HEK293 (cell line): Measurements from ENCODE around the gene PLEKHA5.

Source experiments
- CTCF ChIA-PET: fragments of 350-600 bp; formaldehyde crosslinking; extraction: SDS; loops from one replicate; lab custom pipeline; 2021; ENCODE audit warnings: antibody characterized with exemption; lab: Yijun Ruan, JAX
- POLR2A ChIA-PET: fragments of 300-600 bp; formaldehyde crosslinking; extraction: SDS; loops from one replicate; lab custom pipeline; 2020; ENCODE audit warnings: antibody characterized with exemption, inconsistent platforms; lab: Yijun Ruan, JAX
- H3K27ac ChIP-seq: fragments of 200-500 bp; sonication (Bioruptor generic); 2 replicates; pipeline ENCODE4 v1.5.1; 2014; ENCODE audit warnings: low read depth, low read length, control low read depth, inconsistent platforms; ENCODE audit errors: extremely low read depth
- H3K36me3 ChIP-seq, 2 experiments: fragments of 200-500 bp in 1 of 2; sonication (Bioruptor generic) in 1 of 2; 1 replicate in 1 of 2; 2 replicates in 1 of 2; pipeline ENCODE4 v1.5.1; 2014 to 2017; ENCODE audit warnings: inconsistent platforms in 2 of 2, low read length in 2 of 2; ENCODE audit not compliant: control insufficient read depth in 2 of 2, insufficient read depth in 1 of 2
- H3K4me1 ChIP-seq: fragments of 200-500 bp; sonication (Bioruptor generic); 2 replicates; pipeline ENCODE4 v1.5.1; 2014; ENCODE audit warnings: mild to moderate bottlenecking, low read length, inconsistent platforms; ENCODE audit not compliant: control insufficient read depth, insufficient read depth
- H3K4me3 ChIP-seq: 2 replicates; pipeline ENCODE4 v1.5.1; 2011; ENCODE audit warnings: low read depth, mild to moderate bottlenecking, control low read depth, low read length, moderate library complexity
- H3K9me3 ChIP-seq: fragments of 200-500 bp; sonication (Bioruptor generic); 2 replicates; pipeline ENCODE4 v1.5.1; 2014; ENCODE audit warnings: low read depth, low read length, inconsistent platforms; ENCODE audit not compliant: control insufficient read depth, insufficient read depth
- GFI1B ChIP-seq: fragments of 450-650 bp; formaldehyde crosslinking; IDR thresholded peaks from 2 replicates; pipeline ENCODE4 v1.5.1; 2016; ENCODE audit warnings: missing biosample characterization, missing genetic modification characterization
- KLF7 ChIP-seq: fragments of 450-650 bp; formaldehyde crosslinking; IDR thresholded peaks from 2 replicates; pipeline ENCODE4 v1.5.1; 2016; ENCODE audit warnings: missing biosample characterization, missing genetic modification characterization, borderline replicate concordance
- MYNN ChIP-seq: fragments of 450-650 bp; formaldehyde crosslinking; IDR thresholded peaks from 2 replicates; pipeline ENCODE4 v1.5.1; 2016; ENCODE audit warnings: missing biosample characterization, missing genetic modification characterization, borderline replicate concordance
- MZF1 ChIP-seq: fragments of 450-650 bp; formaldehyde crosslinking; IDR thresholded peaks from 2 replicates; pipeline ENCODE4 v1.5.1; 2017; ENCODE audit warnings: missing biosample characterization, missing genetic modification characterization, borderline replicate concordance
- REPIN1 ChIP-seq: fragments of 450-650 bp; formaldehyde crosslinking; IDR thresholded peaks from 2 replicates; pipeline ENCODE4 v1.5.1; 2017; ENCODE audit warnings: missing biosample characterization, missing genetic modification characterization, low read depth
- SETDB1 ChIP-seq: IDR thresholded peaks from one replicate; pipeline ENCODE4 v1.6.1; 2017; ENCODE audit warnings: mild to moderate bottlenecking, low read length, moderate library complexity, mixed read lengths; ENCODE audit not compliant: insufficient read length
- SP7 ChIP-seq: fragments of 450-650 bp; formaldehyde crosslinking; IDR thresholded peaks from 2 replicates; pipeline ENCODE4 v1.5.1; 2016; ENCODE audit warnings: missing biosample characterization, missing genetic modification characterization
- WT1 ChIP-seq: fragments of 450-650 bp; formaldehyde crosslinking; IDR thresholded peaks from 2 replicates; pipeline ENCODE4 v1.5.1; 2016; ENCODE audit warnings: missing biosample characterization, missing genetic modification characterization
- ZBTB17 ChIP-seq: fragments of 450-650 bp; formaldehyde crosslinking; IDR thresholded peaks from 2 replicates; pipeline ENCODE4 v1.5.1; 2016; ENCODE audit warnings: missing biosample characterization, missing genetic modification characterization
- ZBTB20 ChIP-seq: fragments of 450-650 bp; formaldehyde crosslinking; IDR thresholded peaks from 2 replicates; pipeline ENCODE4 v1.5.1; 2016; ENCODE audit warnings: missing biosample characterization, missing genetic modification characterization
- ZBTB7A ChIP-seq: fragments of 450-650 bp; formaldehyde crosslinking; IDR thresholded peaks from 2 replicates; pipeline ENCODE4 v1.5.1; 2016; ENCODE audit warnings: low read depth, missing biosample characterization, missing genetic modification characterization
- ZFP37 ChIP-seq: fragments of 450-650 bp; formaldehyde crosslinking; IDR thresholded peaks from 2 replicates; pipeline ENCODE4 v1.5.1; 2016; ENCODE audit warnings: missing biosample characterization, missing genetic modification characterization
- ZIC2 ChIP-seq: fragments of 450-650 bp; formaldehyde crosslinking; IDR thresholded peaks from 2 replicates; pipeline ENCODE4 v1.5.1; 2016; ENCODE audit warnings: missing biosample characterization, missing genetic modification characterization
- ZNF10 ChIP-seq: fragments of 450-650 bp; formaldehyde crosslinking; IDR thresholded peaks from 2 replicates; pipeline ENCODE4 v1.5.1; 2017; ENCODE audit warnings: missing biosample characterization, missing genetic modification characterization
- ZNF133 ChIP-seq: fragments of 450-650 bp; formaldehyde crosslinking; IDR thresholded peaks from 2 replicates; pipeline ENCODE4 v1.5.1; 2016; ENCODE audit warnings: missing biosample characterization, missing genetic modification characterization
- ZNF24 ChIP-seq: fragments of 450-650 bp; formaldehyde crosslinking; IDR thresholded peaks from 2 replicates; pipeline ENCODE4 v1.5.1; 2016; ENCODE audit warnings: missing biosample characterization, missing genetic modification characterization
- ZNF311 ChIP-seq: fragments of 450-650 bp; formaldehyde crosslinking; IDR thresholded peaks from 2 replicates; pipeline ENCODE4 v1.5.1; 2017; ENCODE audit warnings: missing biosample characterization, missing genetic modification characterization, borderline replicate concordance
- ZNF341 ChIP-seq: fragments of 450-650 bp; formaldehyde crosslinking; IDR thresholded peaks from 2 replicates; pipeline ENCODE4; 2016; ENCODE audit warnings: low read depth, missing biosample characterization, missing genetic modification characterization
- ZNF558 ChIP-seq: fragments of 450-650 bp; formaldehyde crosslinking; IDR thresholded peaks from 2 replicates; pipeline ENCODE4 v1.5.1; 2016; ENCODE audit warnings: missing biosample characterization, missing genetic modification characterization
- ZNF561 ChIP-seq: fragments of 450-650 bp; IDR thresholded peaks from 2 replicates; pipeline ENCODE4 v1.5.1; 2018; ENCODE audit warnings: missing biosample characterization, missing genetic modification characterization, borderline replicate concordance
- ZNF585B ChIP-seq: fragments of 450-650 bp; formaldehyde crosslinking; IDR thresholded peaks from 2 replicates; pipeline ENCODE4 v1.5.1; 2016; ENCODE audit warnings: missing biosample characterization, missing genetic modification characterization
- ZNF610 ChIP-seq: fragments of 450-650 bp; formaldehyde crosslinking; IDR thresholded peaks from 2 replicates; pipeline ENCODE4 v1.5.1; 2016; ENCODE audit warnings: missing biosample characterization, missing genetic modification characterization, borderline replicate concordance
- ZNF654 ChIP-seq: fragments of 450-650 bp; formaldehyde crosslinking; IDR thresholded peaks from 2 replicates; pipeline ENCODE4 v1.5.1; 2016; ENCODE audit warnings: low read depth, missing biosample characterization, missing genetic modification characterization
- ZNF701 ChIP-seq: fragments of 450-650 bp; formaldehyde crosslinking; IDR thresholded peaks from 2 replicates; pipeline ENCODE4 v1.5.1; 2016; ENCODE audit warnings: missing biosample characterization, missing genetic modification characterization
- ZNF792 ChIP-seq: fragments of 450-650 bp; formaldehyde crosslinking; IDR thresholded peaks from 2 replicates; pipeline ENCODE4 v1.5.1; 2016; ENCODE audit warnings: missing biosample characterization, missing genetic modification characterization
- ZNF830 ChIP-seq: fragments of 450-650 bp; IDR thresholded peaks from 2 replicates; pipeline ENCODE4 v1.5.0; 2018; ENCODE audit warnings: missing biosample characterization, missing genetic modification characterization, low read depth, mild to moderate bottlenecking, moderate library complexity
- ZNF843 ChIP-seq: fragments of 450-650 bp; formaldehyde crosslinking; IDR thresholded peaks from 2 replicates; pipeline ENCODE4 v1.5.1; 2016; ENCODE audit warnings: missing biosample characterization, missing genetic modification characterization
- ZSCAN16 ChIP-seq: fragments of 450-650 bp; formaldehyde crosslinking; IDR thresholded peaks from 2 replicates; pipeline ENCODE4 v1.5.1; 2016; ENCODE audit warnings: missing biosample characterization, missing genetic modification characterization
- TF ChIP-seq, protein P1 (sequence below): fragments of 450-650 bp; formaldehyde crosslinking; IDR thresholded peaks from 2 replicates; pipeline ENCODE4; 2016; ENCODE audit warnings: missing biosample characterization, missing genetic modification characterization
- TF ChIP-seq, protein P2 (sequence below): fragments of 450-650 bp; formaldehyde crosslinking; IDR thresholded peaks from 2 replicates; pipeline ENCODE4 v1.5.1; 2017; ENCODE audit warnings: missing biosample characterization, missing genetic modification characterization
- TF ChIP-seq, protein P3 (sequence below): fragments of 450-650 bp; formaldehyde crosslinking; IDR thresholded peaks from 2 replicates; pipeline ENCODE4 v1.5.1; 2017; ENCODE audit warnings: missing biosample characterization, missing genetic modification characterization
- TF ChIP-seq, protein P4 (sequence below): fragments of 450-650 bp; formaldehyde crosslinking; IDR thresholded peaks from 2 replicates; pipeline ENCODE4 v1.5.1; 2016; ENCODE audit warnings: missing biosample characterization, missing genetic modification characterization
- TF ChIP-seq, protein P5 (sequence below): IDR thresholded peaks from 2 replicates; pipeline ENCODE4 v1.6.1; 2011; ENCODE audit warnings: mild to moderate bottlenecking, low read depth, low read length, borderline replicate concordance

The PLEKHA5 gene

DNA sequence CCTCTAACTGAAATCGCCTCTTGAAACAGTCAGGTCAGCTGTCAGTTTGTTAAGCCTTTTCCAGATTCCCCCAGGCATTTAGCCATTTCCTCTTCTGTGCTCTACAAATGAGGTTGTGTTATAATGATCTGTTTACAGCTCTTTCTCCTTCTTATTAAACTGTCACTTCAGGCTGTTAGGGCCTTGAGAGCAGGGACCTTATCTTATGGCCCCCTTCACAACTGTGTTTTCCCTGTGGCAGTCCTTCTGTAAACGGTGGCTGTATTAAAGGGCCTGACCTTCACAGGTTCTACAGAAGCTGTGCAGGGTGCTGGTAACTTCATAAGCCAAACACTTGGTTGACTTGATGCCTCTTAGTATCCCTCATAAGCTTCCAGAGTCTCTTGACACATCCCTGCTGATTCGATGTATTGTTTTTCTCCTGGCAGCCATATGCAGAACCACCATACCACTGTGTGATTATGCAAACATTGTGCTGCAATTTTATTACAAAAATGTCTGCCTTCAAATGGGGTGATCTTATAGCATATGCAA is 104.7 kb downstream of the PLEKHA5 start:
- Histone ChIP-seq H3K27ac (peak overlapping the region; percentile 18; the same call in 1 of the 2 replicates), H3K36me3 (no peaks in the 10 kb centered on the region), H3K4me1 (peaks cover 22% of the 10 kb centered on the region), H3K9me3 (no peaks in the 10 kb centered on the region), H3K4me3 (no peak overlapping the region)
- POLR2A ChIA-PET: no interaction called here
- CTCF ChIA-PET: interaction anchor here (0.6 kb wide), 2 partner anchors 17 to 161 kb away, joined by 3 to 4 read pairs; no protein-coding TSS in a partner anchor
- TF ChIP-seq ZNF311 (tag by site-specific recombination) (no peak), REPIN1 (tag by site-specific recombination) (no peak), ZNF654 (tag by site-specific recombination) (no peak), WT1 (no peak), ZIC2 (tag by site-specific recombination) (peak; percentile 62; the same call in 1 of the 2 replicates), ZFP37 (tag by site-specific recombination) (no peak), ZNF341 (tag by site-specific recombination) (no peak), ZBTB17 (tag by site-specific recombination) (peak; percentile 62), GFI1B (tag by site-specific recombination) (no peak), ZNF133 (tag by site-specific recombination) (no peak), SP7 (tag by site-specific recombination) (no peak), MYNN (no peak), ZNF701 (tag by site-specific recombination) (no peak), ZBTB20 (tag by site-specific recombination) (no peak), ZNF830 (tag by site-specific recombination) (no peak), ZNF24 (tag by site-specific recombination) (no peak), ZNF585B (tag by site-specific recombination) (no peak), ZBTB7A (no peak), ZSCAN16 (no peak), ZNF610 (no peak), ZNF843 (tag by site-specific recombination) (0 out of 2 replicates have a peak, but pooled peaks have one; percentile 47), ZNF792 (tag by site-specific recombination) (no peak), ZNF558 (no peak), ZNF10 (no peak), MZF1 (tag by site-specific recombination) (no peak), KLF7 (no peak), ZNF561 (tag by site-specific recombination) (no peak), SETDB1 (peak; percentile 10)
- TF ChIP-seq, protein P1, sequence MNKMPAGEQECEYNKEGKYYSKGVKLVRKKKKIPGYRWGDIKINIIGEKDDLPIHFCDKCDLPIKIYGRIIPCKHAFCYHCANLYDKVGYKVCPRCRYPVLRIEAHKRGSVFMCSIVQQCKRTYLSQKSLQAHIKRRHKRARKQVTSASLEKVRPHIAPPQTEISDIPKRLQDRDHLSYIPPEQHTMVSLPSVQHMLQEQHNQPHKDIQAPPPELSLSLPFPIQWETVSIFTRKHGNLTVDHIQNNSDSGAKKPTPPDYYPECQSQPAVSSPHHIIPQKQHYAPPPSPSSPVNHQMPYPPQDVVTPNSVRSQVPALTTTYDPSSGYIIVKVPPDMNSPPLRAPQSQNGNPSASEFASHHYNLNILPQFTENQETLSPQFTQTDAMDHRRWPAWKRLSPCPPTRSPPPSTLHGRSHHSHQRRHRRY (tag by site-specific recombination): no peak
- TF ChIP-seq, protein P2, sequence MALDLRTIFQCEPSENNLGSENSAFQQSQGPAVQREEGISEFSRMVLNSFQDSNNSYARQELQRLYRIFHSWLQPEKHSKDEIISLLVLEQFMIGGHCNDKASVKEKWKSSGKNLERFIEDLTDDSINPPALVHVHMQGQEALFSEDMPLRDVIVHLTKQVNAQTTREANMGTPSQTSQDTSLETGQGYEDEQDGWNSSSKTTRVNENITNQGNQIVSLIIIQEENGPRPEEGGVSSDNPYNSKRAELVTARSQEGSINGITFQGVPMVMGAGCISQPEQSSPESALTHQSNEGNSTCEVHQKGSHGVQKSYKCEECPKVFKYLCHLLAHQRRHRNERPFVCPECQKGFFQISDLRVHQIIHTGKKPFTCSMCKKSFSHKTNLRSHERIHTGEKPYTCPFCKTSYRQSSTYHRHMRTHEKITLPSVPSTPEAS: no peak
- TF ChIP-seq, protein P3, sequence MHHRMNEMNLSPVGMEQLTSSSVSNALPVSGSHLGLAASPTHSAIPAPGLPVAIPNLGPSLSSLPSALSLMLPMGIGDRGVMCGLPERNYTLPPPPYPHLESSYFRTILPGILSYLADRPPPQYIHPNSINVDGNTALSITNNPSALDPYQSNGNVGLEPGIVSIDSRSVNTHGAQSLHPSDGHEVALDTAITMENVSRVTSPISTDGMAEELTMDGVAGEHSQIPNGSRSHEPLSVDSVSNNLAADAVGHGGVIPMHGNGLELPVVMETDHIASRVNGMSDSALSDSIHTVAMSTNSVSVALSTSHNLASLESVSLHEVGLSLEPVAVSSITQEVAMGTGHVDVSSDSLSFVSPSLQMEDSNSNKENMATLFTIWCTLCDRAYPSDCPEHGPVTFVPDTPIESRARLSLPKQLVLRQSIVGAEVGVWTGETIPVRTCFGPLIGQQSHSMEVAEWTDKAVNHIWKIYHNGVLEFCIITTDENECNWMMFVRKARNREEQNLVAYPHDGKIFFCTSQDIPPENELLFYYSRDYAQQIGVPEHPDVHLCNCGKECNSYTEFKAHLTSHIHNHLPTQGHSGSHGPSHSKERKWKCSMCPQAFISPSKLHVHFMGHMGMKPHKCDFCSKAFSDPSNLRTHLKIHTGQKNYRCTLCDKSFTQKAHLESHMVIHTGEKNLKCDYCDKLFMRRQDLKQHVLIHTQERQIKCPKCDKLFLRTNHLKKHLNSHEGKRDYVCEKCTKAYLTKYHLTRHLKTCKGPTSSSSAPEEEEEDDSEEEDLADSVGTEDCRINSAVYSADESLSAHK (tag by site-specific recombination): peak; percentile 99
- TF ChIP-seq, protein P4, sequence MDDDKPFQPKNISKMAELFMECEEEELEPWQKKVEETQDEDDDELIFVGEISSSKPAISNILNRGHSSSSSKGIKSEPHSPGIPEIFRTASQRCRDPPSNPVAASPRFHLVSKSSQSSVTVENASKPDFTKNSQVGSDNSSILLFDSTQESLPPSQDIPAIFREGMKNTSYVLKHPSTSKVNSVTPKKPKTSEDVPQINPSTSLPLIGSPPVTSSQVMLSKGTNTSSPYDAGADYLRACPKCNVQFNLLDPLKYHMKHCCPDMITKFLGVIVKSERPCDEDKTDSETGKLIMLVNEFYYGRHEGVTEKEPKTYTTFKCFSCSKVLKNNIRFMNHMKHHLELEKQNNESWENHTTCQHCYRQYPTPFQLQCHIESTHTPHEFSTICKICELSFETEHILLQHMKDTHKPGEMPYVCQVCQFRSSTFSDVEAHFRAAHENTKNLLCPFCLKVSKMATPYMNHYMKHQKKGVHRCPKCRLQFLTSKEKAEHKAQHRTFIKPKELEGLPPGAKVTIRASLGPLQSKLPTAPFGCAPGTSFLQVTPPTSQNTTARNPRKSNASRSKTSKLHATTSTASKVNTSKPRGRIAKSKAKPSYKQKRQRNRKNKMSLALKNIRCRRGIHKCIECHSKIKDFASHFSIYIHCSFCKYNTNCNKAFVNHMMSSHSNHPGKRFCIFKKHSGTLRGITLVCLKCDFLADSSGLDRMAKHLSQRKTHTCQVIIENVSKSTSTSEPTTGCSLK (tag by site-specific recombination): no peak
- TF ChIP-seq, protein P5, sequence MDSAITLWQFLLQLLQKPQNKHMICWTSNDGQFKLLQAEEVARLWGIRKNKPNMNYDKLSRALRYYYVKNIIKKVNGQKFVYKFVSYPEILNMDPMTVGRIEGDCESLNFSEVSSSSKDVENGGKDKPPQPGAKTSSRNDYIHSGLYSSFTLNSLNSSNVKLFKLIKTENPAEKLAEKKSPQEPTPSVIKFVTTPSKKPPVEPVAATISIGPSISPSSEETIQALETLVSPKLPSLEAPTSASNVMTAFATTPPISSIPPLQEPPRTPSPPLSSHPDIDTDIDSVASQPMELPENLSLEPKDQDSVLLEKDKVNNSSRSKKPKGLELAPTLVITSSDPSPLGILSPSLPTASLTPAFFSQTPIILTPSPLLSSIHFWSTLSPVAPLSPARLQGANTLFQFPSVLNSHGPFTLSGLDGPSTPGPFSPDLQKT: no peak
